NCI-H2227 treated with DMSO at 0.1 percent for 48 hours (cell line): Measurements from ENCODE around the gene RTL3.
"Not testable (repeated sequence)": the region's sequence is repeated elsewhere in the genome, so short reads cannot be mapped to it uniquely, and the experiment has no call there.

Experiments used
- DNase-seq: peaks from one replicate; lab custom pipeline; 2025; lab: John Stamatoyannopoulos, UW

The RTL3 gene, protein sequence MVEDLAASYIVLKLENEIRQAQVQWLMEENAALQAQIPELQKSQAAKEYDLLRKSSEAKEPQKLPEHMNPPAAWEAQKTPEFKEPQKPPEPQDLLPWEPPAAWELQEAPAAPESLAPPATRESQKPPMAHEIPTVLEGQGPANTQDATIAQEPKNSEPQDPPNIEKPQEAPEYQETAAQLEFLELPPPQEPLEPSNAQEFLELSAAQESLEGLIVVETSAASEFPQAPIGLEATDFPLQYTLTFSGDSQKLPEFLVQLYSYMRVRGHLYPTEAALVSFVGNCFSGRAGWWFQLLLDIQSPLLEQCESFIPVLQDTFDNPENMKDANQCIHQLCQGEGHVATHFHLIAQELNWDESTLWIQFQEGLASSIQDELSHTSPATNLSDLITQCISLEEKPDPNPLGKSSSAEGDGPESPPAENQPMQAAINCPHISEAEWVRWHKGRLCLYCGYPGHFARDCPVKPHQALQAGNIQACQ

DNA sequence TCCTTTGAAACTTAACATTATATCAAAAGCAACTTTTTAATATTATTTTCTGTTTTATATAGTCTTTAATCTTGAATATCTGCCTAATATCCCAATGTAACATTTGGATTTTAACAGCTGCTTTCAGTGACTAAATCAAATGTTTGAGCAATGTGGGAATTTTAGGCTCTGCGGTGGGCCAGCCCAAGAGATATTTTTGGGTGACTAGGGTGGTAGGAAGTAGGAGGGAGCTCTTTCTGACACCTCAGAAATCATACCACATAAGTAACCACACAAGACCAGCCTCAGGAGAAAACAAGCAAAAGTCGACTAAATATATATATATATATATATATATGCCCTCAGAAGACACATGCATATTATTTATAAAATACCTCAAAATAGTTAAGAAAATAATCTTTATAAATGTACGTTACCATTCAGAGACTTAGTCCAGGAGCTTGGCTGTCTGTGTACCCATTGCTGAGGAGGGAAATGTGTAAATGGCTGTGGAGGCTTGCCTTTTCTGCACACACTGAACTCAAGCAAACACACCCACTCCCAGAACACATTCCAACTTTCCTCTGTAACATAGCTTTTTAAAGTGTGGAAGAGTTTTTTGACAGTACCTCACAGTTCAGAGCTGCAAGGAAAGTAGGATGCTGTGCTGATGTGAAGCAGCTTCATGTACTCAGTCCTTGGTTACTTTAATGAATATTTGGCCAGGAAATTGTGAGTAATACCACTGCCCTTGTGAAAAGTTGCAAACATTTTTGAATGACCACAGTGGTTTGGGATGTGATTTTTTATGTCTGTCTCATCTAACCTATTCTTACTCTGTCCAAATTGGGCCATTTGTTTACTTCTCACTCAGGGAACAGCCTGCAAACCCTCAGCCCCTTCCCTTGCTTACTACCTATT lies at the start of gene RTL3:
RTL3 (minus strand) TSS at position 484 of the 900 bp plus-strand sequence. CDS start 908 bp downstream, outside the sequence.
- no peak for DNase-seq

DNA sequence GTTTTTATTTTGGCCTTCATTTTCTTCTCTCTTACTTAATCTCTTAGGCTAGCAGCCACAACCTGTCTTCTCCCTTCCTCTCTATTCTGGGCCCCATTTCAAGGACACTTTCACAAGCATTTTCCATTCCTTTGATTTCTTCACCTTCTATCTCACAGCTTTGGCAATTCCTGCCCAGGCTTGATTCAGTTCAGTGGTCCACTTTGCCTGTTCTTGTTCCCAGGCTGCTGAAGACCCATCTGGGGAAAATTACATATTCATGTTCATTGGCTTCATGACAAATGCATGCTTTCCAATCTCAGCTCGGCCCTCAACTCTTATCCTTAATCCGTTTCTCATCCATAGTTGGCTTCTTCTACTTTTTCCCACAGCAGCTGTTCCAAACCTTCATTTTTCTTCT lies 49.7 kb upstream of the RTL3 start:
- no peak for DNase-seq

DNA sequence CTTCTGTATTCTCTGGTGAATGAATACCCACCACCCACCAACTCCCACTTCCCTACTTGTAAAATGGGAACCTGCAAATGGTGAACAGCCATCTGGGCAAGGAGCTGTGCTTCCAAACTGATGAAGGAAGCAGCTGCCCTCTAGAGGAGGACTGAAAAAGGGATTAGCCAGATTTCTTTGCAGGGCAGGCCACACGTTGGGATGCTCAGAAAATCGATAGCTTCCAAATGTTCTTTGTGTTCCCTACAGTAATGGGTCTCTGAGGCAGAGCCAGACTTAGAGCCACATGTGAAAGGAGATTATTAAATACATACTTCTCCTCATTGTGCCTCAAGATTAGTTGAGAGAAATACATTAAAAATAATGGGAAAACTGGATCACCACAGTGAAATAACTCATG lies 49.1 kb upstream of the RTL3 start:
- no peak for DNase-seq

DNA sequence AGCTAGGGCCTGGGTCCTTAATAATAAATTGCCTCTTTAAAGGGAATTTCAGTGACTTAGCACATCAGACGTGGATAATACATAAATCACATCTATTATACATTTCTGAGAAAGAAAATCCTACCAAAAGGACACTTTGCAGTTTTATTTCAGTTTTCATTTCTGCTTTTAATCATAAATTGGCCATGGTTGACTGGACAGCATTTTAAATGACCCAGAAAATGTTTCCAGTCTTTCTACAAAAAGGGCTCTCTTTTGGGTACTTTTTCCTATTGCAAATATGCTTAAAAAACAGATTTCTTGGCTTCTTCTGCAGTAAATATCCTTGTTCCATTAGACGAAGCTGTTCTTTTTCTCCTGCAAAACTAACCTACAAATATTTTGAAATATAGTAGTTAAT lies 46.9 kb upstream of the RTL3 start:
- DNase-seq, result no peak

DNA sequence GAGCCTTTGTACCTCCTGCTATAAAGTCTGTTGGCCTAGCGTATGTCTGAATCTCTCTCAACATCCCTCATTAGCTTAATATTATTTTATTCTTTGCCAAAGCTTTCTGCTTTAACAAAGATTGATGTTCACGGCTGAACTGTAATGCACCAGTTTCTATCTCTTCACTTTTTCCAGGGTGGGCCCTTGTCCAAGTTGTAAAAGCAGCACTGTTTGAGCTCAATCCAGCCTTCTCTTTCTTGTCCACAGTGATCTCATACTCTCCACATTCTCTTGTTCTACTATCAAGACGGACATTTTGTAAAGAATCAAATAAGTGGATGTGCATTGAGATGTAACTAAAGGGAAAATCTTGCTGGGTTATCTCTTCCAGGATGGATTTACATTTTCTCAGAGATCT lies 34.4 kb upstream of the RTL3 start:
- no peak for DNase-seq

DNA sequence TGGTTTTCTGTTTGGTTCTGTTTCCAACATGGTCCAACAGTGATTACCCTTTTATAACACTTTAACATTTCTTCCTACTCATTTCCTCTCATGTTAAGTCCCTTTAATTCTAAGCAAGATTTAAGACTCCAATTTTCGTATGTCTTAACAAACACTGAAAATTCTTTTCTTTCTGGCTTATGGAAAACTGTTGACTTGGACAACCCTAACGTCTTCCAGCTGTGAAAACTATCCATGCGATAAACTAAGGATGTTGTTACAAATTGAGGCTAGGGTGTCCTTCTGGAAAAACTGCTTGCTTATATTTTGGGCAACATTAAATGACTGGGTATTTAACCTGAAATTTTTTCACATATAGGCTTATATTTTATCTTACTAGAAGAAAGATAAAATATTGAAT lies 33.9 kb upstream of the RTL3 start:
- DNase-seq, result no peak

DNA sequence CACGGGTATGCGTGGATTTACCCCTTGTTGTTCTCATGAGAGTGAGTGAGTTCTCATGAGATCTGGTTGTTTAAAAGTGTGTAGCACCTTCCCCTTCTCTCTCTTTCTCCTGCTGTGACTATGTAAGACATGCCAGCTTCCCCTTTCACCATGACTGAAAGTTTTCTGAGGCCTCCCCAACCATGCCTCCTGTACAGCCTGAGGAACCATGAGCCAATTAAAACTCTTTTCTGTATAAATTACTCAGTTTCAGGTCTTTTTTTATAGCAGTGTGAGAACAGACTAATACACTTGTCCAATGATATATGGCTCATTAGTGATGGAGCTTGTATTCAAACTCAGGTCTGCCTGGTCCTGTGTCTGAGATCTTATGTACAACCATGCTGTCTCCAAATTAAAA lies 28.5 kb upstream of the RTL3 start:
- no peak for DNase-seq

DNA sequence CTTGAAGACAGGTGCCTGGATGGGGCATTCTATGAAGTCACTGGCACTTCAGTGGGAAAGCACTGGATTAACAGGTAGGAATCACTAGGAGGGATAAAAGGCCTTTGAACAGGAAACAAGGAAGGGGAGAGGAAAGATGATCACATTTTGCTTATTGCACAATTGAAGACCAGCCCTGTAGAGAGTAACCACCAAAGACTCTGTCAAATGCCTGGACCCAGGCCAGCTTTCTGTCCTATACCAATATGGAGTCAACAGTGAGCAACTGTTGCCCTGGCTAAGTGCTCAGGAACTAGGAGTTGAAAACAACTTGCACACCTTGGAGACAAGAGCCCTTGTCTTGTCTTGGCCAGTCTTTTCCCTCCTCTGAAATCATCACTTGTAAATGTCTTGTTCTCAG lies 14.1 kb upstream of the RTL3 start:
- no peak for DNase-seq

DNA sequence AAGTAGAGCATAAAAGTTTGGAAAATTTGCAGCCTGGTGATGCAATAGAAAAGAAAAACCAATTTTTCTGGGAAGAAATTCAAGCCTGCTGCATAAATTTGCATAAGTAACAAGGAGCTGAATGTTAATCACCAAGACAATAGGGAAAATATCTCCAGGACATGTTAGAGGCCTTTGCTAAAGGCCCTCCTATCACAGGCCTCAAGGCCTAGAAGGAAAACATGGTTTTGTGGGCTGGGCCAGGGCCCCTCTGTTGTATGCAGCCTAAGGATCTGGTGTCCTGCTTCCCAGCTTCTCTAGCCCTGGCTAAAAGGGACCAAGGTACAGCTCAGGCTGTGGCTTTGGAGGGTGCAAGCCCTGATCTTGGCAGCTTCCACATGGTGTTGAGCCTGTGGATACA lies 6.2 kb upstream of the RTL3 start:
- DNase-seq, result no peak

DNA sequence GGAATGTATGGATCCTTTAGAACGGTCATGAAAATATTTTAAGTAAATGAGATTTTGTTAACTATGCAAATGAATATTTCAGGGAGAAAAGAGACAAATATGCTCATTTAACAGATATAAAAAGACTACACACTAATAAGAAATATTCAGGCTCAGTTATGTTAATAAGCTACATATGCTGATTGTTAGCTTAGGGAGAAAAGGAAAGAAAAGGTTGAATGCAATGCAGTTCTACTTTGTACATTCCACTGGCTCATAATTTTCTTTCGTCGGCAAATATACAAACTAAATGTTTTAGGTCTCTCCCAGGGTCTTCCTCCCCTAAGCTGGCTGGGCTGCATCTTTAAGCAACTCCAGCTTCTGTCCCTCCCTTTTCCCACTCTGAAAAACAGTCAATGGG lies 2.7 kb upstream of the RTL3 start:
- DNase-seq, result no peak

DNA sequence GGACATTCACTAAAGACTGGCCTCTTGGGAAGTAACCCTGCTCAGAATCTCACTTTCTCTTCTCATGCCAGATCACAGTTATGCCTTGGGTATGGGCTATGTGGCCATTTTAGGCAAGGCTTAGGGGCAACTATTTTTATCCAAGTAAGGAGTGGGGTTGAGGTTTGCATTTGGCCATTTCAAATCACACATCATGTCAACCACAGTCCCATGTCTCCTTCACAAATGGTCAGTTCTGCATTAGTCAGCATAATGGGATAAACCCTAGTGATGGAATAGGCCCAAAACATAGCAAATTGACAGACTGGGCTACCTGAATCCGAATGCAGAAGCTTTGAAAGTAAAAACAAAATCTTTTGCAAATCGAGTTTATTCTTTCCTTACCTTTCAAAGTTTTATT lies 827 bp upstream of the RTL3 start:
- no peak for DNase-seq

DNA sequence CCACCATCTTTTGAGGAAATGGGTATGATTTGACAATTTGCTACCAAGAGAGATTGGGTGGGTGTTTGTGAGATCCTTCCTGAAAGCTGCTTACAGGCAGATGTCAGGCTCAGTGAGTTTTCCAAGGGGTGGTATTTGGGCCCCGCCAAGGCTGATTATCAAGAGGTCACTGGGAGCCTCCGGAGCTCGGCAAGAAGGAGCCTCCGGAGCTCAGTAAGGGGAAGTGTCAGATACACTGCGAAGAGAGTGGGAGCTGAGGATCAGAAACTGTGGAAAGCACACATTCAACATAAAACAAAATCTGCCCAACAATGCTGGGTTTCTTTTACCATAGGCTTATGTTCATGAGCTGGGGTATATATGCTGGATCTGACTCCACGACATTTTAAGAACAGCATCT lies 714 bp downstream of the RTL3 start:
- no peak for DNase-seq

DNA sequence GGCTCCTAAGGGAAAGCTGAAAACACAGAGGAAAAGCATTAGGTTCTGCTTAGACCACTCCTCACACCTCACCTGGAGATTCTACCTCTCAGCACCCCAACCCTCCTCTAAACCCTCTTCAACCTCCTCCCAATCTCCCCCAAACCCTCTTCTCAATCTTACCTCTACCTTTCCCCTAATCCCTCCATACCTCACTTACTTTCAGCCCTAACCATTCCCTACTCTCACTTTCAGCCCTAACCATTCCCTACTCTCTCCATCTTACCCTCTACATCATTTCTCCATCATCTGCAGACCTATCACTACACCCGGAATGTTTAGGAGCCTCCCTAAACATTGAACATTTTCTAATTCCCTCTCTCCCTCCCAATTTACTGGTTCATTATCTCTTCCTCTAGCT lies 3.5 kb downstream of the RTL3 start:
- DNase-seq, result no peak

DNA sequence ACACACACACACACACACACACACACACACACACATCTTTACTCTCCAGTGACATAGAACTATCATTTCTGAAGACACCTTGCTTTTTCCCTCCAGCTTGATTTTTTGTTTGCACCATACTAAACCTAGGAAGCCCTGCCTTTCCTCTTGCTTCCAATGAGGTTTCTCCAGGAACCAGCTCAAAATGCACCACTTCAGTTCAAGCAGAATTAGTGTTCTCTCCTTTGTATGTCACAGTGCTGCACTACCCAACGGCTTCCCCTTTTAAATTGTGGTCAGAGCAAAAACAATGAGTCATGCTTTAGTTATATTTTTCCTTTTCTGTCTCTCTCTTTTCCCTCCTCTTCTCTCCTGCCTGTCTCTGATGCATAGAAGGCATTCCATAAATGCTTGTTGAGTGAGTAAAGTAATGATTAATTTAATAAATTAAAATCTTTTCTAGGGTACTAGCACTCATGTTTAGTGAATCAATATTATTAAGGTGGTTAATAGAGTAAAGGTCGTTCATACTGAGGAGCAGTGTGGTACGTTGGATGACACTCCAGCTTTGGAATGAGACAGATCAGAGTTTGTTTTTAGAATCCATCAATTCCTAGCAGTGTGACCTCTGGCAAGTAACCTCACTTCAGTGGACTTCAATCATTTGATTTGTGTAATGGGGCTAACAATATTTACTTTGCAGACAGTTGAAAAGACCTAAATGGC lies 5.9 kb downstream of the RTL3 start:
- no peak for DNase-seq

DNA sequence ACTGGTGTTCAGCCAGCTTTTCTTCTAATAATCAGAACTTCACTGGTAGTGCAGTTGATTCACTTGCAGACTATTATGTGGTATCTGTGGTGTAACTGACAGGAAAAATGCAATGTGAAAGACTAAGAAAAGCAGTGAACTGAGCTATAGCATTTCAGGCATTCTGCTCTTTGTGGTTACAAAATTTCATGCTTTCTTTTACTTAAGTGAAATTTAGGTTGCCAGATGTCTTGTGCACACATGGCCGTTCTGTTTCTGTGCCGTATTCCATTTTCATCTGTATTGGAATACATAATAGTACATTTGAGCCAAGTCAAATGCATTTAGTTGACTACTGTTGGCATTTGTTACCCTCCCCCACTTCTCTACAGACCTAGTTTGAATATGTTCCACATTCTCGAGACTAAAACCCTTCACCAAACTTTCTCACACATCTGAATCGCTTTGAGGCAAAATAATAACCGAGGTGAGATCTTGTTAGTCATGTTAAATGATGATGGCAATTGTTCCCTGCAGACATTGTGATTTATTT lies 8.2 kb downstream of the RTL3 start:
- DNase-seq, result no peak

DNA sequence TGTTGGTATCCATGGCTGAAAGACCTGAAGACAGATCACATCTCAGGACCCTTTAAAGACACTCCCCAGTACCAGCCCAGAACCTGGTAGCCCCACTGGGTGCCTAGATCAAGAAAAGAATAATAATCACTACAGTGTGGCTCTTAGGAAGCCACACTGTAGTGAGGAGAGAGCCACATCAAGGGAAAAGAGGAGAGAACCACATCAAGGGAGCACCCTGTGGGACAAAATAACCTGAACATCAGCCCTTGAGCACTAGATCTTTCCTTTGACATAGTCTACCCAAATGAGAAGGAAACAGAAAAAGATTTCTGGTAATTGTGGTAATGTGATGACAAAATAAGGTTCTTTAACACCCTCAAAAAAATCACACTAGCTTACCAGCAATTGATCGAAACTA lies 15.3 kb downstream of the RTL3 start:
- DNase-seq, result no peak

DNA sequence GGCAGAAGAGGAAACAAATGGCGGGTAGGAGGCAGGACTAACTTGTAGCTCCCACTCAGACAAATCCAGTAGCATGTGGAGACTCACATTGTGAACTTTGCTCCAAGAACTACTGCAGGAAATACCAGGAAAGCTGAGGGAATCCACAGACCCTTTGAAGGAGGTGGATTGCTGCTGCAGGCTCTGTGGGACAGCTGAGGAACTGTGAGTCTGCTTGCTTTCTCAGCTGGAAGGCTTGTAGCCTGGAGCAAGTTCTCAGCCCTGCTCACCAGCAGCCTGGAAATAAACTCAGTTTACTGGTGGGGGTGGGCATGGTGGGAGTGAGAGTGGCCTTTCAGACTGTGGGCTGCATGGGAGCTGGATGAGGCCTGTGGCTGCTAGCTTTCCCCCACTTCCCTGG lies 16.0 kb downstream of the RTL3 start:
- no peak for DNase-seq

DNA sequence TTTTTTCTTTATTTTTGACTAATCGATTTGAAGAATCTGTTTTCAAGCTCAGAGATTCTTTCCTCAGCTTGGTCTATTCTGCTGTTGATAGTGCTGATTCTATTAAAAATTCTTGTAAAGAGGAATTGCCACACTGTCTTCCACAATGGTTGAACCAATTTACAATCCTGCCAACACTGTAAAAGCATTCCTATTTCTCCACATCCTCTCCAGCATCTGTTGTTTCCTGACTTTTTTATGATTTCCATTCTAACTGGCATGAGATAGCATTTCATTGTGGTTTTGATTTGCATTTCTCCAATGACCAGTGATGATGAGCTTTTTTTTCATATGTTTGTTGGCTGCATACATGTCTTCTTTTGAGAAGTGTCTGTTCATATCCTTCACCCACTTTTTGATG lies 23.0 kb downstream of the RTL3 start:
- not testable (repeated sequence) for DNase-seq

DNA sequence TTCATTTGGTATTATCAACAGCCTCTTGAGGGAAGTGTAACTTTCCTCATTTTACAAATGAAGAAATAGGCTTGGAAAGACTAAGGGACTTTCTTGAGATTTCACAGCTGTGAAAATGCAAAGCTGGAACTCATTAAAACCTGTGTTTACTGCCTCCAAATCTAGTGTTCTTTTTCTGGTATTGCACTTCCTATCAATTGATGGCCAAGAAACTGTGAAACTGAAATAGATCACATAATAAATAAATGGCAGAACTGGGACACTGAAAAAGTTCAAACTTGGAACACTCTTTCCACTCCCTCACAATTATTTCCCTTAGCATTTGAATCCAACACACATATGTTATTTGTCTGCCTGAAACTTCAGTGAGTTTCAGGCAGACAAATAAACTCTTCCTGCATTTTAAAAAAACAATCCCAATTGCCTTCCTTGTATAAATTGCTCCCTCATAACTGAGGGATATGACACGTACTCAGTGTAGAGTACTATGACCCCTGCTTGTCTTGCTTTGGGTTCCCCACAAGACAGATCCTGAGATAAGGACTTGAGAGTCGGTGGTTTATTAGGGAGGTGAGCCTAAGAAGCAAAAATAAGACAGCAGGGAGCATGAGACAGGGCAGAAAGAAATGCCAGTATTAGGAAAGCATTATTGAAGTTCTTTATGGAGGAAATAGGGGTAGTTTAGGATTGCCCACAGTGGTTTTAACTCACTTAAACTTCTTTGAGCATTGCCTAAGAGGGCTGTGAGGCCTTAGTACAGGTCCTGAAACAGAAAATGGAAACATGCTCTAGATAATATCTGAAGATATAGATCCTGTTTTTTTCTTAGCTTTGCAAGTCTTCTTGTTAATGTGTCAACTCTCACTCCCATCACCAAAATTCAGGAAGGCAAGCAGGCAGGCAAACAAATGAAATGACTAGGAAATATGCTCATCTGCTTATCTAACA lies 33.9 kb downstream of the RTL3 start:
- no peak for DNase-seq

DNA sequence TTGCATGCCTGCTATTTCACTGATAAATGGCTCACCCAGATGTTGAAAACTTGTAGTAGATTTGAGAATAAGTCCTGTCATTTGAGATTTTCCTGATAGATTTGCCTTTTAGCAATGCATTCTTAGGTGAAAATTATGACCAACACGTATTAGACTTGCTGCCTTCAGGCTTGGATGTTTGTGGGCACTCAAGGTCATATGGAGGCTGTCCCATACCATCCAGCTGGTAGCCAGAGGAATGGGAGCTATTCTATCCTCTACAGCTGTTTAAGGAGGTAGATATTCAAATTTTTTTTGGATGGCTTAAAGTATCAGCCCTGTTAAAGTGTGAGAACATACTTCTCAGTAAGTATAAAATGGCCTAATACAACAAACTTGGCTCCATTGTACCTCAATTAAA lies 34.7 kb downstream of the RTL3 start:
- DNase-seq, result no peak

DNA sequence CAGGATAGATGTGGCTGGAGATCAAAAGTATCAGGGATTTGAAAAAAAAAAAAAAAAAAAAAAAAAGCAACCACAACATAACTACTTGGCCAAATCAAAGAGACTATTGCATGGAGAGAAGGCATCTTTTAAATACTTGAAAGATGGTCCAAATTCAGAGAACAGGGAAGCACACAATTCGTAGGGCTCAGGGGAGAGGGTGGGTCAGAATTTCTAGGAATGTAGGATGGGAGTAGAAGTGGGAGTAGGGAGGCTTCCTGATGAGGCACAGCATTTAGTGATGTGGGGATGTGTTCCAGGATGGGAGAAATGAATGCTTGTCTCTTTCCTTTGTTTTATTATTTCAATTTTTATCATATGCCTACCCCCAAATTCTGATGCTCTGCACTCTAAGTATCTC lies 36.3 kb downstream of the RTL3 start:
- DNase-seq, result no peak
